Omental fat pad (tissue), 4 donors: ENCODE measurements around the gene SART1. TPM values are rescaled to one million over a fixed set of nuclear protein-coding genes. Genes with fewer than 3 reads are reported as not detected.
"Not testable (repeated sequence)": the region's sequence is repeated elsewhere in the genome, so short reads cannot be mapped to it uniquely, and the experiment has no call there.

ENCODE experiments used
- ATAC-seq: fragments of 150-250 bp; one replicate; pipeline ENCODE4 v1.9.1; 2016; ENCODE audit warnings: mild to moderate bottlenecking, moderate library complexity; ENCODE audit not compliant: low FRiP score
- DNase-seq: peaks from one replicate; pipeline ENCODE4 v3.0.0-alpha.2; 2019; ENCODE audit warnings: low spot score
- total RNA-seq, 4 donors: library from RNA; depleted of rRNA; stranded (reverse); fragments of >200 nt; gene quantifications; one replicate each; pipeline ENCODE4 v1.1.0, GENCODE V29; 2016
- TF ChIP-seq, protein P1 (sequence below), 3 donors: fragments of 450-650 bp; IDR thresholded peaks; one replicate each; pipeline ENCODE4 v1.5.1; 2016 to 2017; ENCODE audit warnings: antibody characterized with exemption in 3 of 3, mild to moderate bottlenecking in 3 of 3, moderate library complexity in 2 of 3

The SART1 gene
- total RNA-seq, 4 donors from 2014 or later, result 22.5 to 62.4 (median 47.1) TPM

DNA sequence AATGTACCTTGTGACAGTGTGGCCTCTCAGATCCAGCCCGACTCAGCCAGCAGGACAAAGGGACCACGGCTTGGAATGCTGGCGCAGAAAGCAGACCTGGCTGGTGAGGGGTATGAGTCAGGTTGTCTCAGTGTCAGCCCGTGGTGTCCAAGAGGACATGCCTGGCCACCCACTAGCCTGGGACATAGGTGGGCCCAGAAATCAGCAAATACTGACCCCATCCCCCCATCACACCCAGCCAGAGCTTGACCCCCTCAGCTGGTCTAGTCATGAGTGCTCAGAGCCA, 45.3 kb downstream of the SART1 start:
- DNase-seq (no peak), ATAC-seq (no peak)
- TF ChIP-seq, protein P1, sequence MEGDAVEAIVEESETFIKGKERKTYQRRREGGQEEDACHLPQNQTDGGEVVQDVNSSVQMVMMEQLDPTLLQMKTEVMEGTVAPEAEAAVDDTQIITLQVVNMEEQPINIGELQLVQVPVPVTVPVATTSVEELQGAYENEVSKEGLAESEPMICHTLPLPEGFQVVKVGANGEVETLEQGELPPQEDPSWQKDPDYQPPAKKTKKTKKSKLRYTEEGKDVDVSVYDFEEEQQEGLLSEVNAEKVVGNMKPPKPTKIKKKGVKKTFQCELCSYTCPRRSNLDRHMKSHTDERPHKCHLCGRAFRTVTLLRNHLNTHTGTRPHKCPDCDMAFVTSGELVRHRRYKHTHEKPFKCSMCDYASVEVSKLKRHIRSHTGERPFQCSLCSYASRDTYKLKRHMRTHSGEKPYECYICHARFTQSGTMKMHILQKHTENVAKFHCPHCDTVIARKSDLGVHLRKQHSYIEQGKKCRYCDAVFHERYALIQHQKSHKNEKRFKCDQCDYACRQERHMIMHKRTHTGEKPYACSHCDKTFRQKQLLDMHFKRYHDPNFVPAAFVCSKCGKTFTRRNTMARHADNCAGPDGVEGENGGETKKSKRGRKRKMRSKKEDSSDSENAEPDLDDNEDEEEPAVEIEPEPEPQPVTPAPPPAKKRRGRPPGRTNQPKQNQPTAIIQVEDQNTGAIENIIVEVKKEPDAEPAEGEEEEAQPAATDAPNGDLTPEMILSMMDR (IDR thresholded peaks at IDR 0.05), result no peak

DNA sequence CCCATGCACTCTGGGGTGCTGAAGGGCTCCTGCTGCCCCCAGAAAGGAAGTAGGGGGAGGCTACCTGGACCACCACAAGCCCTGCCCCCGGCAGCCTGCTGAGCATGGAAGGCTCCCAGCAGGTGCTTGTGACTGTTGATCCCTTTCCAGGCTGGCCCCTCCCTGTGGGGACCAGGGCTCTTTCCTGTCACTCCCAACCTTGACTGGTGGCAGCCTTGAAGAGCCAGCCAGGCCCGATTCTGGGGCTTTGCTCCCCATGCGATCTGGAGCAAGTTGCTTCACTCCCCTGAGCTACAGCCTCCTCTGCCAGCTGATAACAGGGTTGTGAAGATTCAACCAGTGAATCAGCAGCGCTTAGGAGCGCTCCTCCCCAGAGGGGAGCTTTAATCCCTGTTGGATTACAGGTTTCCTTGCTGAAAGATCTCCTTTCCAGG, 45.7 kb downstream of the SART1 start:
- no peak for DNase-seq
- TF ChIP-seq, protein P1 (IDR thresholded peaks at IDR 0.05), result no peak
- ATAC-seq, result no peak

DNA sequence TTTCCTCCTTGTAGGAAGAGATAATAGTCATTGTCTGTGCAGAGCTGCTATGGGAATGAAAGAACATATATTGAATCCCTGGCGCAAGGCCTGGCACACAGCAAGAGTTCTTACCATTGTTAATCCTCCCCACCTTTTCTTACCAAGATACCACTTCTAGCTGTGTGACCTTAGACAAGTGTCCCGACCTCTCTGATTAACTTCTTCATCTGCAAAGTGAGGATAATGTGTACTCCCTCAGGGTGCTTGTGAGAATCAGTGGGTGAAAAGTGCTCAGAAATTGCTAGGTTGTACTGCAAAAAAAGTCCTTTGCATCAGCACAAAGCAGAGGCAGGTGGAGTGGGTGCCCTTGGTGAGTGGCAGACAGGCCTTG, 46.5 kb downstream of the SART1 start:
- no peak for DNase-seq
- no peak for ATAC-seq
- TF ChIP-seq, protein P1 (IDR thresholded peaks at IDR 0.05), result no peak

DNA sequence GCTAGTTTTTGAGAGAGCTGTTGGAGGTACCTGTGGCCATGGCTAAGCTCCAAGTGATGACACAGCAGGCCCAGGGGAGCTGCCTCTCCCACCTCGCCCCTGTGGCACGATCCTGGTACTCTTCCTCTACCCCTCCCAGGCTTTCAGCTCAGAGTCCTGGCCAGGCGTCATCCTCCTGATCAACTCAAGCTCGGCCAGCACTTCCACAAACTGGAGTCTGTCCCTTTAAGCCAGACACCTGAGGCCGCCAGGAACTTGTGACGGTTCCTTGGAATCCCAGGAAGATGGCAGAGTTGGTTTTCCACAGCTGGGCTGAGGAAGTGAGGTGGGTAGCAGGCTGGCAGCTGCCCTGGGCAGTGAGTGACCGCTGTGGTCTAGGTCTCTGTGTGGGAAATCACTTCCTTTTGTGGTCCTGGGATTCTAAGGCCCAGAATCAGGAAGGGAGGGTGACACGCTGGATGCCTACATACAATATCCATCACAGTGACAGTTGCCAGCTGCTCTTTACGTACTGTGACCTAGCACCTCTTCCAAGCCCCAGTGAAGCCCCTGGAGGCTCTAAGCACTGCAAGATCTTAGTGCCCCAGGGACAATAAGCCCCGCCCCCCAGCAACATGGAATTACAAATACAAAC, 47.1 kb downstream of the SART1 start:
- TF ChIP-seq, protein P1 (IDR thresholded peaks at IDR 0.05), result no peak
- ATAC-seq (no peak), DNase-seq (no peak)

DNA sequence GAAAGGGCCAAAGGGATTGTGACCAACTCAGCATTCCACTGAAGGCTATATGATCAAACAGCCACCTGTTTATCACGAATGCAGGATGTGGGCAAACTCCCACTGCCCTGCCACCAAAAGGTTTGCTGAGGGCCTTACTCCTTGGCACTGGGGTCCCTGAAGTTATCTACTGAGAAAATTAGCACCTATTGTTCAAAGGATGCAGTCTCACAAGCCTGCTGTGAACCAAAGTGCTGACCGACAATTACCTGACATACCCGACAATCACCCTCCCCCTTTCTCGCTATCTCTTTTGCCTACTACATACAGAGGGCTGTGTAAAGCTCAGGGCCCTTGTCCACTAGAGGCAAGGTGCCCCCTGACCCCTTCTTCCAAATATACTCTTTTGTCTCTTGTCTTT, 48.5 kb downstream of the SART1 start:
- ATAC-seq, DNase-seq: not testable (repeated sequence)

DNA sequence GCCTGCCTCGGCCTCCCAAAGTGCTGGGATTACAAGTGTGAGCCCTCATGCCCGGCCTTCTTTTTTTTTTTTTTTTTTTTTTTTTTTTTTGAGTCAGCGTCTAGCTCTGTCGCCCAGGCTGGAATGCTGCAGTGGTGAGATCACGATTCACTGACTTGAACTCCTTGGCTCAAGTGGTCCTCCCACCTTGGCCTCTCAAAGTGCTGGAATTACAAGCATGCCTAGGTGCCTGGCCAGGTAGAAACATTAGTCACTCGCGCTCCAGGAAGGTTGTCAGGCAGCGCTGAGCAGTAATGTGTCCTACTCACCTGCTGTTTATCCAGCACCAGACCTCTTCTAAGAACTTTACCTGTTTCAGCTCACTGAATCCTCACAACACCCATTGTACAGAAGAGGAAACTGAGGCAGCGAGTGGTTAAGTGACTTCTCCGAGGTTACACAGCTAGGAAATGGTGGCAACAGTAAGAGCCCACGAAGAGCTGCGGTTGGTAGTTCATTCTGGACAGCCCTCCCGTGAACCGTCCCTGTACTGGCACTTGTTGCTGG, 49.8 kb downstream of the SART1 start:
- ATAC-seq, result no peak
- TF ChIP-seq, protein P1 (IDR thresholded peaks at IDR 0.05), result no peak
- no peak for DNase-seq

DNA sequence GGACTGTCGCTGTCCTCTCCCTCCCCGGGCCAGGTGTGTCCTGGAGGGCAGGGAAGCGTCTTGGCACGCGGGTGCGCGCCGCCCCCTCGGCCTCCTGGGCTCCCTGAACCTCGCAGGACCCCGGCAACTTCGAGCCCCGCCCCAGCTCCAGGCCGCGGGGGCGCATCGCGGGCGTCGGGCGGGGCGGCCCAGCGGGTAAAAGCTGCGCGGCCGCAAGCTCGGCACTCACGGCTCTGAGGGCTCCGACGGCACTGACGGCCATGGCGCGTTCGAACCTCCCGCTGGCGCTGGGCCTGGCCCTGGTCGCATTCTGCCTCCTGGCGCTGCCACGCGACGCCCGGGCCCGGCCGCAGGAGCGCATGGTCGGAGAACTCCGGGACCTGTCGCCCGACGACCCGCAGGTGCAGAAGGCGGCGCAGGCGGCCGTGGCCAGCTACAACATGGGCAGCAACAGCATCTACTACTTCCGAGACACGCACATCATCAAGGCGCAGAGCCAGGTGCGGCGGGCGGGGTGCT, 50.3 kb downstream of the SART1 start, which contains the start of gene CST6:
TSS of gene CST6 (plus strand) at position 224 of the 519 bp plus-strand sequence. CDS start at position 261, 37 bp downstream.
- DNase-seq, result no peak
- TF ChIP-seq, protein P1 (IDR thresholded peaks at IDR 0.05), result no peak
- no peak for ATAC-seq
